ENCODE data around the gene ELL. TPM values are rescaled to one million over a fixed set of nuclear protein-coding genes. Genes with fewer than 3 reads are reported as not detected.
A peak's percentile ranks its signal among the peaks of the same experiment; 100 is the strongest.
"Not testable (repeated sequence)": the region's sequence is repeated elsewhere in the genome, so short reads cannot be mapped to it uniquely, and the experiment has no call there.

ELL gene
- total and polyA plus RNA-seq, 10 donors, result 4.5 to 44.8 (median 29.2) TPM

DNA sequence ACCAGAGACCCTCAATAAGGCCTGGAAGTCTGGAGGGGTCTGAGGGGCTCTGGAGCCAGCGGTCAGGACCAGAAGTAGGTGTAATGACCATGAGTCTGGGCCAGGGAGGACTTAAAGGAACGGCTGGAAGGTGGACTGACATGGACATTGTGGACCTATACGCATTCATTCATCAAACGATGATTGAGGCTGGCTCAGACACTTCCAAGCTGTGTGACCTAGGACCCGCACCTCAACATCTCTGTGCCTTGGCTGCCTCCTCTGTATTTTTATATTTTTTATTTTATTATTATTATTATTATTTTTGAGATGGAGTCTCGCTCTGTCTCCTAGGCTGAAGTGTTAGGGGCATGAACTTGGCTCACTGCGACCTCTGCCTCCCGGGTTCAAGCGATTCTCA, 115.1 kb downstream of the ELL start:
- intact Hi-C loops (cut with DNase I; ENCODE audit: low total_unique reads), result no loop called here
- no peak for TF ChIP-seq CTCF (IDR thresholded peaks at IDR 0.05 in 8 of 11, conservative IDR thresholded peaks at IDR 0.05 in 3 of 11)
- no peak for TF ChIP-seq POLR2AphosphoS5 (IDR thresholded peaks at IDR 0.05)
- TF ChIP-seq POLR2A (IDR thresholded peaks at IDR 0.05), result no peak
- WGBS, 5 donors, result 87 to 96% (median 93%) methylated on average over 9 of the region's 9 CpGs
- Histone ChIP-seq H3K4me3 (no peak overlapping the region), H3K27ac (no peak overlapping the region), H3K9me3 (no peaks in the 10 kb centered on the region), H3K27me3 (replicated peaks in 1 of 7) (peaks cover 0 to 9% (median 0%) of the 10 kb centered on the region in 7 donors), H3K36me3 (no peaks in the 10 kb centered on the region), H3K4me1 (peaks cover 0 to 56% (median 27%) of the 10 kb centered on the region in 6 donors)
- no peak for DNase-seq

GRCh38 chr19:18405754-18406153, 116.1 kb downstream of the ELL start:
- WGBS, 5 donors, result 79 to 92% (median 89%) methylated on average over 11 of the region's 11 CpGs
- H3K27me3 ChIP-seq (replicated peaks in 1 of 7); H3K4me3 ChIP-seq; H3K36me3 ChIP-seq; H3K27ac ChIP-seq; intact Hi-C loops (cut with DNase I; ENCODE audit: low total_unique reads); H3K9me3 ChIP-seq; DNase-seq: not testable (repeated sequence)
- peaks cover 0 to 62% (median 33%) of the 10 kb centered on the region in 6 donors for H3K4me1 ChIP-seq

GRCh38 chr19:18402455-18403248, 119.2 kb downstream of the ELL start:
- H3K4me3 ChIP-seq; H3K9me3 ChIP-seq; H3K36me3 ChIP-seq; DNase-seq; intact Hi-C loops (cut with DNase I; ENCODE audit: low total_unique reads); H3K27me3 ChIP-seq (replicated peaks in 1 of 7): not testable (repeated sequence)
- peak overlapping the region in 7 of 8 donors; percentile 31 to 92 (median 51) for H3K27ac ChIP-seq
- peaks cover 3 to 69% (median 39%) of the 10 kb centered on the region in 6 donors for H3K4me1 ChIP-seq
- WGBS, 5 donors, result 44 to 68% (median 49%) methylated on average over 18 of the region's 18 CpGs

- Histone ChIP-seq H3K36me3 (no peaks in the 10 kb centered on the region), H3K9me3 (no peaks in the 10 kb centered on the region), H3K4me3 (peak overlapping the region in 1 of 8 donors; percentile 19), H3K27ac (peak overlapping the region in 7 of 8 donors; percentile 51 to 92 (median 65)), H3K27me3 (replicated peaks in 1 of 7) (peaks cover 0 to 17% (median 0%) of the 10 kb centered on the region in 7 donors), H3K4me1 (peaks cover 13 to 76% (median 49%) of the 10 kb centered on the region in 6 donors)
- WGBS, 5 donors, result 23 to 38% (median 29%) methylated on average over 7 of the region's 7 CpGs
- intact Hi-C loops (cut with DNase I; ENCODE audit: low total_unique reads), result no loop called here
- TF ChIP-seq POLR2A (IDR thresholded peaks at IDR 0.05) (no peak), CTCF (IDR thresholded peaks at IDR 0.05 in 8 of 11, conservative IDR thresholded peaks at IDR 0.05 in 3 of 11) (peak in 8 of 11 experiments; percentile 12 to 54 (median 40)), POLR2AphosphoS5 (IDR thresholded peaks at IDR 0.05) (peak in 2 of 3 donors; percentile 46 to 71)
- DNase-seq, result peak; percentile 85
Measured at GRCh38 chr19:18401580-18402112, 120.2 kb downstream of the ELL start.

DNA sequence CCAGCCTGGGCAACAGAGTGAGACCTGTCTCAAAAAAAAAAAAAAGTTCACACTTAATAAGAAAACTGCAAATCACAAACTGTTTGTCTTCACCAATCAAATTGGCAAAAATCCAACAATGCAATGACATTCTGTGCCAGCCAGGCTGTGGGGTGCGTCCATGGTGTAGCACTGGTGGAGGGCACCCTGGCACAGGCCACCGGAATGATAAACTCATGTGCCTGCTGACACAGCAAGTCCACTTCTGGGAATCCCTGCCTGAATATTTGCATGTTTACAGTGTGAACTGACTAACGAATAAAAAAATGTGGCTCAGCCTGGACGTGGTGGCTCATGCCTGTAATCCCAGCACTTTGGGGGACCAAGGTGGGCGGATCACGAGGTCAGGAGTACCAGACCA, 122.9 kb downstream of the ELL start:
- H3K27me3 ChIP-seq (replicated peaks in 1 of 7), result peaks cover 0 to 23% (median 0%) of the 10 kb centered on the region in 7 donors

More for the DNA sequence above, 122.9 kb downstream of the ELL start:
- intact Hi-C loops (cut with DNase I; ENCODE audit: low total_unique reads), result no loop called here
- H3K4me1 ChIP-seq, result peaks cover 15 to 100% (median 65%) of the 10 kb centered on the region in 6 donors
- H3K27ac ChIP-seq, result peak overlapping the region in 7 of 8 donors; percentile 53 to 92 (median 84)
- WGBS, 5 donors, result 34 to 57% (median 41%) methylated on average over 6 of the region's 6 CpGs
- H3K9me3 ChIP-seq, result no peaks in the 10 kb centered on the region
- H3K4me3 ChIP-seq, result no peak overlapping the region
- H3K36me3 ChIP-seq, result peaks cover 0 to 23% (median 0%) of the 10 kb centered on the region in 6 donors
- TF ChIP-seq POLR2AphosphoS5 (IDR thresholded peaks at IDR 0.05) (peak; percentile 29 to 91 (median 86)), CTCF (IDR thresholded peaks at IDR 0.05 in 8 of 11, conservative IDR thresholded peaks at IDR 0.05 in 3 of 11) (no peak)
- peak; percentile 86 for DNase-seq

Measured in spleen (tissue), 11 donors.